Spleen (tissue), 11 donors: ENCODE measurements around the gene SPATA2. TPM values are rescaled to one million over a fixed set of nuclear protein-coding genes. Genes with fewer than 3 reads are reported as not detected.
A peak's percentile ranks its signal among the peaks of the same experiment; 100 is the strongest.

Source experiments
- DNase-seq: peaks from one replicate; pipeline ENCODE4 v3.0.0-alpha.2; 2020
- H3K27ac ChIP-seq, 8 donors: fragments of 200-600 bp; sonication (generic) in 7 of 8; 1 replicate in 4 of 8; 2 replicates in 4 of 8; pipeline versions ENCODE4 v1.5.0 to v1.8.0; 2016 to 2021; ENCODE audit warnings: inconsistent platforms in 4 of 8, mild to moderate bottlenecking in 4 of 8, moderate library complexity in 1 of 8
- H3K27me3 ChIP-seq, 7 donors: fragments of 200-600 bp; sonication (generic) in 6 of 7; replicated peaks in 1 of 7; 1 replicate in 4 of 7; 2 replicates in 3 of 7; pipeline versions ENCODE4 v1.5.0 to v1.8.0; 2016 to 2021; ENCODE audit warnings: inconsistent platforms in 3 of 7, mild to moderate bottlenecking in 1 of 7
- H3K36me3 ChIP-seq, 6 donors: fragments of 200-600 bp; sonication (generic) in 5 of 6; 1 replicate in 4 of 6; 2 replicates in 2 of 6; pipeline versions ENCODE4 v1.5.0 to v1.8.0; 2016 to 2021; ENCODE audit warnings: inconsistent platforms in 2 of 6
- H3K4me1 ChIP-seq, 6 donors: fragments of 200-600 bp; sonication (generic) in 5 of 6; 1 replicate in 3 of 6; 2 replicates in 3 of 6; pipeline versions ENCODE4 v1.5.0 to v1.8.0; 2016 to 2021; ENCODE audit warnings: inconsistent platforms in 3 of 6
- H3K4me3 ChIP-seq, 8 donors: fragments of 200-600 bp; sonication (generic) in 7 of 8; 1 replicate in 4 of 8; 2 replicates in 4 of 8; pipeline versions ENCODE4 v1.5.0 to v1.8.0; 2016 to 2021; ENCODE audit warnings: inconsistent platforms in 4 of 8, mild to moderate bottlenecking in 4 of 8, moderate library complexity in 2 of 8
- H3K9me3 ChIP-seq, 8 donors: fragments of 200-600 bp; sonication (generic) in 7 of 8; 1 replicate in 4 of 8; 2 replicates in 4 of 8; pipeline versions ENCODE4 v1.5.0 to v1.8.0; 2016 to 2021; ENCODE audit warnings: inconsistent platforms in 4 of 8
- POLR2A ChIP-seq, 3 donors: fragments of 450-650 bp; IDR thresholded peaks; one replicate each; pipeline ENCODE4 v1.5.1; 2017; ENCODE audit warnings: antibody characterized with exemption in 3 of 3, mild to moderate bottlenecking in 1 of 3
- POLR2AphosphoS5 ChIP-seq, 3 donors: sonication (generic); formaldehyde crosslinking; IDR thresholded peaks; one replicate each; pipeline ENCODE4 v1.5.1; 2017; ENCODE audit warnings: antibody characterized with exemption in 3 of 3
- WGBS, 5 donors: extraction: QIAGEN DNeasy Blood & Tissue Kit in 3 of 5; methylation state at CpG; one replicate each; pipeline versions ENCODE4 v1.1.5 to v1.1.7; 2013 to 2018; 5-methylcytosine and 5-hydroxymethylcytosine counted together
- intact Hi-C: fragments of 100-400 bp; cut with DNase I; formaldehyde crosslinking; loops from one replicate; pipeline ENCODE4 v1.15.0; 2023; ENCODE audit warnings: low total_unique reads
- polyA plus RNA-seq, 3 donors: library from polyadenylated mRNA; stranded (reverse); fragments of 200-250 nt; gene quantifications; one replicate each; pipeline ENCODE4 v1.2.1, GENCODE V29; 2013
- total RNA-seq, 7 donors: library from RNA; depleted of rRNA in 3 of 7; stranded (reverse); fragments of >200 nt in 3 of 7; fragmentation: NEBNext Ultra II Directional in 4 of 7; extraction: Animal tissue kit (Norgen Biotek cat#: 25700) in 4 of 7; gene quantifications; one replicate each; pipeline versions ENCODE4 v1.1.0 to v1.2.1, GENCODE V29; 2016 to 2021
- TF ChIP-seq, protein P1 (sequence below), 11 experiments: fragments of 200-600 bp in 7 of 11; fragments of 450-650 bp in 4 of 11; sonication (generic) in 4 of 11; IDR thresholded peaks in 8 of 11; conservative IDR thresholded peaks in 3 of 11; 1 replicate in 7 of 11; 2 replicates in 4 of 11; pipeline versions ENCODE4 v1.4.0 to v1.8.0; 2016 to 2021; ENCODE audit warnings: antibody characterized with exemption in 11 of 11, inconsistent platforms in 4 of 11, mild to moderate bottlenecking in 1 of 11
- donor health status: healthy with polysubstance abuse.
- donor health status: DM: no; HTN: no; CAD: no; lungs with moderate emphysema.
- donor health status: DM: no; HTN: no; CAD: no.
- donor health status: Bipolar disorder and iron deficiency.
- donor health status: healthy.
- donor health status: DM: no; HTN: no; CAD: no.
- donor health status: DM: yes; HTN: yes; CAD: no.

The SPATA2 gene
- total and polyA plus RNA-seq, 10 donors: 2.9 to 33.2 (median 13.7) TPM

GRCh38 chr20:49919009-49919408, 3.7 kb upstream of the SPATA2 start:
- Histone ChIP-seq H3K27ac (no peak overlapping the region), H3K36me3 (no peaks in the 10 kb centered on the region), H3K4me3 (no peak overlapping the region), H3K9me3 (no peaks in the 10 kb centered on the region), H3K27me3 (no peaks in the 10 kb centered on the region), H3K4me1 (peaks cover 11 to 31% (median 21%) of the 10 kb centered on the region in 6 donors)
- TF ChIP-seq POLR2AphosphoS5 (IDR thresholded peaks at IDR 0.05) (no peak), POLR2A (IDR thresholded peaks at IDR 0.05) (no peak)
- TF ChIP-seq, protein P1, sequence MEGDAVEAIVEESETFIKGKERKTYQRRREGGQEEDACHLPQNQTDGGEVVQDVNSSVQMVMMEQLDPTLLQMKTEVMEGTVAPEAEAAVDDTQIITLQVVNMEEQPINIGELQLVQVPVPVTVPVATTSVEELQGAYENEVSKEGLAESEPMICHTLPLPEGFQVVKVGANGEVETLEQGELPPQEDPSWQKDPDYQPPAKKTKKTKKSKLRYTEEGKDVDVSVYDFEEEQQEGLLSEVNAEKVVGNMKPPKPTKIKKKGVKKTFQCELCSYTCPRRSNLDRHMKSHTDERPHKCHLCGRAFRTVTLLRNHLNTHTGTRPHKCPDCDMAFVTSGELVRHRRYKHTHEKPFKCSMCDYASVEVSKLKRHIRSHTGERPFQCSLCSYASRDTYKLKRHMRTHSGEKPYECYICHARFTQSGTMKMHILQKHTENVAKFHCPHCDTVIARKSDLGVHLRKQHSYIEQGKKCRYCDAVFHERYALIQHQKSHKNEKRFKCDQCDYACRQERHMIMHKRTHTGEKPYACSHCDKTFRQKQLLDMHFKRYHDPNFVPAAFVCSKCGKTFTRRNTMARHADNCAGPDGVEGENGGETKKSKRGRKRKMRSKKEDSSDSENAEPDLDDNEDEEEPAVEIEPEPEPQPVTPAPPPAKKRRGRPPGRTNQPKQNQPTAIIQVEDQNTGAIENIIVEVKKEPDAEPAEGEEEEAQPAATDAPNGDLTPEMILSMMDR (IDR thresholded peaks at IDR 0.05 in 8 of 11, conservative IDR thresholded peaks at IDR 0.05 in 3 of 11): no peak
- intact Hi-C loops: no loop called here
- no peak for DNase-seq
- WGBS, 5 donors: 69 to 88% (median 73%) methylated on average over 7 of the region's 7 CpGs

DNA sequence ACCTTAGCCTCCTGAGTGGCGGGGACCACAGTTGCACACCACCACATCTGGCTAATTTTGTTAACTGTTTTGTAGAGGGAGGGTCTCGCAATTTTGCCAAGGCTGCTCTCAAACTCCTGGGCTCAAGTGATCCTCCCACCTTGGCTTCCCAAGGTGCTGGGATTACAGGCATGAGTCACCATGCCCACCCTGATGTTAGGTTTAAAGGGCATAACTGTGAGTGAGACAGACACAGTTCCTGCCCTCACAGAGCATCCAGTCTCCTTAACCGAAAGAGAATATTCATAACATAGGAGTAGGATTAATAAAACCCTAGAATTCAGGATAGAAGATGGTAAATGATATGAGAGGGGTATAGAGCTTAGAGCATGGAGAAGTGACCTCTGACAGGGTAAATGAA, 3.1 kb upstream of the SPATA2 start:
- H3K36me3 ChIP-seq: no peaks in the 10 kb centered on the region
- no peak for DNase-seq
- H3K4me1 ChIP-seq: peaks cover 15 to 36% (median 27%) of the 10 kb centered on the region in 6 donors
- 90 to 98% (median 95%) methylated on average over 3 of the region's 3 CpGs for whole genome bisulfite sequencing, 5 donors
- TF ChIP-seq POLR2A (IDR thresholded peaks at IDR 0.05) (no peak), POLR2AphosphoS5 (IDR thresholded peaks at IDR 0.05) (no peak)
- TF ChIP-seq, protein P1 (IDR thresholded peaks at IDR 0.05 in 8 of 11, conservative IDR thresholded peaks at IDR 0.05 in 3 of 11): no peak
- H3K27me3 ChIP-seq: no peaks in the 10 kb centered on the region
- no peak overlapping the region for H3K4me3 ChIP-seq
- intact Hi-C loops: no loop called here
- H3K27ac ChIP-seq: no peak overlapping the region
- no peaks in the 10 kb centered on the region for H3K9me3 ChIP-seq

- WGBS, 5 donors: 41 to 60% (median 52%) methylated on average over 16 to 19 of the region's 19 CpGs
- H3K9me3 ChIP-seq: no peaks in the 10 kb centered on the region
- H3K4me1 ChIP-seq: peaks cover 17 to 57% (median 43%) of the 10 kb centered on the region in 6 donors
- no peaks in the 10 kb centered on the region for H3K27me3 ChIP-seq
- H3K27ac ChIP-seq: peak overlapping the region; percentile 96 to 100 (median 99)
- peaks cover 0 to 12% (median 0%) of the 10 kb centered on the region in 6 donors for H3K36me3 ChIP-seq
- no peak for TF ChIP-seq POLR2AphosphoS5 (IDR thresholded peaks at IDR 0.05)
- no peak for TF ChIP-seq POLR2A (IDR thresholded peaks at IDR 0.05)
- TF ChIP-seq, protein P1 (IDR thresholded peaks at IDR 0.05 in 8 of 11, conservative IDR thresholded peaks at IDR 0.05 in 3 of 11): no peak
- intact Hi-C loops: no loop called here
- DNase-seq: no peak
- H3K4me3 ChIP-seq: peak overlapping the region; percentile 80 to 98 (median 94)
Measured at GRCh38 chr20:49916146-49917002, 1.0 kb upstream of the SPATA2 start.

DNA sequence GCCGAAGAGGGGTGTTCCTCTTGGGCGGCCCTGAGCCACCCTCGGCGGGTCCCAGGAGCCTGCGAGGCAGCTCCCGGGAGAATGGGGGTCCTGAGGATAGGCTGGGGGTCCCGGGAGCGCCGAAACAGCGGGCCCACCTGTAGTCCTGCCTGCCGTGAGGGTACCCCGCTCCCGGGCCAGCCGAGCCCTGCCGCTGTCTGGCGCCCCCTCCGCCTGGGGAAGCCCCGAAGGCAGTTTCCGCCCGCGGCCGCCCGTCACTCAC, 280 bp downstream of the SPATA2 start:
- no peaks in the 10 kb centered on the region for H3K27me3 ChIP-seq
- peaks cover 21 to 70% (median 55%) of the 10 kb centered on the region in 6 donors for H3K4me1 ChIP-seq
- H3K36me3 ChIP-seq: peaks cover 0 to 24% (median 2%) of the 10 kb centered on the region in 6 donors
- peak overlapping the region; percentile 80 to 98 (median 94) for H3K4me3 ChIP-seq
- H3K27ac ChIP-seq: peak overlapping the region; percentile 96 to 100 (median 99)
- DNase-seq: no peak
- H3K9me3 ChIP-seq: no peaks in the 10 kb centered on the region
- WGBS, 5 donors: 0 to 1% (median 0%) methylated on average over 7 to 23 of the region's 23 CpGs; no CpG with 5 or more reads in 1 of the 5 donors
- intact Hi-C loops: no loop called here
- no peak for TF ChIP-seq POLR2A (IDR thresholded peaks at IDR 0.05)
- TF ChIP-seq, protein P1 (IDR thresholded peaks at IDR 0.05 in 8 of 11, conservative IDR thresholded peaks at IDR 0.05 in 3 of 11): no peak
- no peak for TF ChIP-seq POLR2AphosphoS5 (IDR thresholded peaks at IDR 0.05)
